Cardiac muscle cell (in vitro differentiated cells and primary cell): ENCODE results near the gene ELOVL6. TPM values are rescaled to one million over a fixed set of nuclear protein-coding genes. Genes with fewer than 3 reads are reported as not detected.
A peak's percentile ranks its signal among the peaks of the same experiment; 100 is the strongest.

Experiments used
- DNase-seq, 2 donors: peaks; one replicate each; pipeline versions ENCODE4 v3.0.0 to v3.0.0-alpha.2; 2010 to 2017; ENCODE audit warnings: low read depth in 1 of 2, low spot score in 1 of 2
- H3K27ac ChIP-seq: fragments of 200-600 bp; sonication (generic); 2 replicates; pipeline ENCODE4 v1.5.1; 2016
- H3K27me3 ChIP-seq: fragments of 200-600 bp; sonication (generic); 2 replicates; pipeline ENCODE4 v1.6.0; 2016; ENCODE audit warnings: control low read depth
- H3K36me3 ChIP-seq: fragments of 200-600 bp; sonication (generic); 2 replicates; pipeline ENCODE4 v1.5.1; 2016; ENCODE audit warnings: control low read depth
- H3K4me1 ChIP-seq: fragments of 200-600 bp; sonication (generic); 2 replicates; pipeline ENCODE4 v1.8.1; 2017; ENCODE audit warnings: low read depth, mild to moderate bottlenecking, mixed run types
- H3K4me3 ChIP-seq: fragments of 200-600 bp; sonication (generic); 2 replicates; pipeline ENCODE4 v1.5.1; 2016; ENCODE audit warnings: mild to moderate bottlenecking
- H3K9me3 ChIP-seq: fragments of 200-600 bp; sonication (generic); 2 replicates; pipeline ENCODE4 v1.5.1; 2017; ENCODE audit warnings: low read depth, mild to moderate bottlenecking, control low read depth
- polyA plus RNA-seq: library from polyadenylated mRNA; unstranded; fragments of >200 nt; fragmentation: Nextera tagmentation; extraction: Ambion mirVana; gene quantifications from 2 replicates; pipeline ENCODE4 v1.2.1, GENCODE V29; 2016
- total RNA-seq: library from RNA; depleted of rRNA; stranded (reverse); fragments of >200 nt; gene quantifications from 2 replicates; pipeline ENCODE4 v1.2.3, GENCODE V29; 2016
- TF ChIP-seq, protein P1 (sequence below): IDR thresholded peaks from 2 replicates; pipeline ENCODE4 v1.5.1; 2012; ENCODE audit warnings: low read depth, mild to moderate bottlenecking, low read length

ELOVL6 gene
- total and polyA plus RNA-seq, 2 experiments from 2014 or later = 32.3 to 50.1 TPM

- TF ChIP-seq, protein P1, sequence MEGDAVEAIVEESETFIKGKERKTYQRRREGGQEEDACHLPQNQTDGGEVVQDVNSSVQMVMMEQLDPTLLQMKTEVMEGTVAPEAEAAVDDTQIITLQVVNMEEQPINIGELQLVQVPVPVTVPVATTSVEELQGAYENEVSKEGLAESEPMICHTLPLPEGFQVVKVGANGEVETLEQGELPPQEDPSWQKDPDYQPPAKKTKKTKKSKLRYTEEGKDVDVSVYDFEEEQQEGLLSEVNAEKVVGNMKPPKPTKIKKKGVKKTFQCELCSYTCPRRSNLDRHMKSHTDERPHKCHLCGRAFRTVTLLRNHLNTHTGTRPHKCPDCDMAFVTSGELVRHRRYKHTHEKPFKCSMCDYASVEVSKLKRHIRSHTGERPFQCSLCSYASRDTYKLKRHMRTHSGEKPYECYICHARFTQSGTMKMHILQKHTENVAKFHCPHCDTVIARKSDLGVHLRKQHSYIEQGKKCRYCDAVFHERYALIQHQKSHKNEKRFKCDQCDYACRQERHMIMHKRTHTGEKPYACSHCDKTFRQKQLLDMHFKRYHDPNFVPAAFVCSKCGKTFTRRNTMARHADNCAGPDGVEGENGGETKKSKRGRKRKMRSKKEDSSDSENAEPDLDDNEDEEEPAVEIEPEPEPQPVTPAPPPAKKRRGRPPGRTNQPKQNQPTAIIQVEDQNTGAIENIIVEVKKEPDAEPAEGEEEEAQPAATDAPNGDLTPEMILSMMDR = no peak
- Histone ChIP-seq H3K9me3 (no peaks in the 10 kb centered on the region), H3K4me1 (peaks cover 7% of the 10 kb centered on the region), H3K27me3 (no peaks in the 10 kb centered on the region), H3K36me3 (peaks cover 5% of the 10 kb centered on the region), H3K27ac (no peak overlapping the region), H3K4me3 (no peak overlapping the region)
- no peak for DNase-seq
Measured at GRCh38 chr4:110124711-110125110, 73.7 kb downstream of the ELOVL6 start.

- no peak overlapping the region for H3K4me3 ChIP-seq
- H3K27ac ChIP-seq = peak overlapping the region; percentile 4
- DNase-seq = peak in 1 of 2 donors; percentile 50
- no peaks in the 10 kb centered on the region for H3K9me3 ChIP-seq
- peaks cover 15% of the 10 kb centered on the region for H3K4me1 ChIP-seq
- H3K27me3 ChIP-seq = no peaks in the 10 kb centered on the region
- peaks cover 5% of the 10 kb centered on the region for H3K36me3 ChIP-seq
- TF ChIP-seq, protein P1 = no peak
Measured at GRCh38 chr4:110122201-110122600, 76.2 kb downstream of the ELOVL6 start.

DNA sequence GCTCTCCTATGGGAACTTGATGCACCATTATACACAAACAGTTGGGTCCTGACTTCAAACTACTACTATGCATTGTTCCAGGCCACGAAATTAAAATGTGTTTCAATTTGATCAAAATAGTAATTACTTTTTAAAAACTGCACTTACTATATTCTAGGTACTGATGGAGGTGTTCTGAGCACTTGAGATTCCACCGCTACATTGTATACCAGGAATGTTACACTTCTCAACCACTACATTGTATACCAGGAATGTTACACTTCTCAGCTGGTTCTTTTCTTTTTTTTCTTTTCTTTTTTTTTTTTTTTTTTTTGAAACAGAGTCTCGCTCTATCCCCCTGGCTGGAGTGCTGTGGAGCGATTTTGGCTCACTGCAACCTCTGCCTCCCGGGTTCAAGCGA, 77.9 kb downstream of the ELOVL6 start:
- TF ChIP-seq, protein P1 = no peak
- Histone ChIP-seq H3K4me3 (no peak overlapping the region), H3K27ac (no peak overlapping the region), H3K27me3 (no peaks in the 10 kb centered on the region), H3K9me3 (no peaks in the 10 kb centered on the region), H3K36me3 (peaks cover 5% of the 10 kb centered on the region), H3K4me1 (peaks cover 15% of the 10 kb centered on the region)
- no peak for DNase-seq

GRCh38 chr4:110119880-110120279, 78.5 kb downstream of the ELOVL6 start:
- Histone ChIP-seq H3K4me3 (no peak overlapping the region), H3K9me3 (no peaks in the 10 kb centered on the region)

DNA sequence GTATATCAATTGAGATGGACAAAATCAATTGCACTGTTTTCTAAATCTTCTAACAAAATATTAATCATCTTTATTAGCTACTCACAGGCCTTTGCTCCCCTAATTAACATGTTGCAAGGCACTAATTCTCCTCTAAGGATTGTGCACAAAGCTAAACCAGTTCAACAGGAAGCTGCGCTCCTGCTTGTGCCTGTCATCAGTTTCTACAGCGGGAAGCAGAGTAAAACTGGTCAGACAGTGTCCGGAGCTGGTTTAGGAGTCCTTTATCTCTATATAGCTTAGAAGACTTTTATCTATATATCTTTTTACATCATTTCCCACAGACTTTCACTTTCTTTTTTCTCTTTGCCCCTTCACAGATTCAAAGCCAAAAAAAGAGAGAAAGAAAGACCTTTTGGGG, 79.1 kb downstream of the ELOVL6 start:
- DNase-seq = peak; percentile 21 to 50
- peaks cover 5% of the 10 kb centered on the region for H3K36me3 ChIP-seq
- H3K27me3 ChIP-seq = no peaks in the 10 kb centered on the region
- H3K4me1 ChIP-seq = peaks cover 15% of the 10 kb centered on the region
- peak overlapping the region; percentile 50 for H3K27ac ChIP-seq
- no peak overlapping the region for H3K4me3 ChIP-seq
- TF ChIP-seq, protein P1 = no peak
- no peaks in the 10 kb centered on the region for H3K9me3 ChIP-seq

More at GRCh38 chr4:110119880-110120279, 78.5 kb downstream of the ELOVL6 start:
- TF ChIP-seq, protein P1 = no peak
- H3K36me3 ChIP-seq = peaks cover 5% of the 10 kb centered on the region
- peak in 1 of 2 donors; percentile 65 for DNase-seq
- H3K27ac ChIP-seq = peak overlapping the region; percentile 50
- no peaks in the 10 kb centered on the region for H3K27me3 ChIP-seq
- peaks cover 15% of the 10 kb centered on the region for H3K4me1 ChIP-seq

DNA sequence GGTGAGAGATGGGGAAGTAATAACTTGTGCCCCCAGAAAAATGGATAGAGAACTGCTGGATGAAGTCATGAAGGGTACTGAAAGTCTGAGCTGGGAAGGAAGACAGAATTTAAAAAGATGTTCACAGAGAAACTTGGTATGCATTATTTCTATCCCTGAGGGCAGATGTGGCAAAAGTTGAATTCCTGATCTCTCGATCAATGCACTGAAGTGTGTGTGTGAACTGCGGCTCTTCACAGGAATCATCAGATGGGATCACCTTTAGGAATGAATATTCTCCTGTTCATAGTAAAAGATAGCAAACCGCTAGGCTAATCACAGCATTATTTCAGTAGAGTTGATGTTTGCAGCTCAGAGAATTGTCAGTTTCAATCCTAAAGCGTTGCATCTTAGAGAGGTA, 86.4 kb downstream of the ELOVL6 start:
- Histone ChIP-seq H3K27me3 (no peaks in the 10 kb centered on the region), H3K4me1 (no peaks in the 10 kb centered on the region)
- DNase-seq = no peak

More for the DNA sequence above, 86.4 kb downstream of the ELOVL6 start:
- Histone ChIP-seq H3K9me3 (no peaks in the 10 kb centered on the region), H3K27ac (no peak overlapping the region), H3K4me3 (no peak overlapping the region), H3K36me3 (no peaks in the 10 kb centered on the region)
- TF ChIP-seq, protein P1 = no peak
